SK-N-SH (cell line): ENCODE data around the gene OSBPL2. TPM values are rescaled to one million over a fixed set of nuclear protein-coding genes. Genes with fewer than 3 reads are reported as not detected.

Experiments used
- CTCF ChIA-PET: fragments of 300-600, 350-600 bp; formaldehyde crosslinking; extraction: SDS; loops from one replicate; lab custom pipeline; 2021; lab: Yijun Ruan, JAX
- POLR2A ChIA-PET: fragments of 350-600 bp; sonication (Branson Sonifier 250); formaldehyde crosslinking; extraction: SDS; loops from one replicate; lab custom pipeline; 2020; ENCODE audit warnings: antibody characterized with exemption, inconsistent platforms; lab: Yijun Ruan, JAX
- DNase-seq: peaks from one replicate; pipeline ENCODE4 v3.0.0; 2012
- H2AFZ ChIP-seq: fragments of 200-600 bp; sonication (generic); 2 replicates; pipeline ENCODE4 v1.8.1; 2016; ENCODE audit warnings: antibody characterized with exemption, mild to moderate bottlenecking, low read depth
- H3F3A ChIP-seq: fragments of 200-600 bp; sonication (generic); replicated peaks from 2 replicates; pipeline ENCODE3; 2016; ENCODE audit warnings: antibody characterized with exemption, mild to moderate bottlenecking; ENCODE audit not compliant: insufficient read depth
- H3K27ac ChIP-seq, 2 experiments: fragments of 200-500 bp in 1 of 2; fragments of 200-600 bp in 1 of 2; sonication (Bioruptor generic) in 1 of 2; sonication (generic), shearing (Covaris generic) in 1 of 2; 2 replicates each; pipeline versions ENCODE4 v1.5.1 to v1.6.1; 2014 to 2016; ENCODE audit warnings: low read depth in 2 of 2, inconsistent platforms in 1 of 2, low read length in 1 of 2, mild to moderate bottlenecking in 1 of 2, mixed read lengths in 1 of 2
- H3K27me3 ChIP-seq: fragments of 200-600 bp; sonication (generic), shearing (Covaris generic); 2 replicates; pipeline ENCODE4 v1.6.1; 2016; ENCODE audit warnings: mixed run types; ENCODE audit not compliant: insufficient read depth
- H3K36me3 ChIP-seq, 2 experiments: fragments of 200-500 bp in 1 of 2; fragments of 200-600 bp in 1 of 2; sonication (Bioruptor generic) in 1 of 2; sonication (generic) in 1 of 2; replicated peaks in 1 of 2; 2 replicates each; pipeline versions ENCODE3 to v1.5.1; 2014 to 2016; ENCODE audit warnings: low read length in 1 of 2, mild to moderate bottlenecking in 1 of 2; ENCODE audit not compliant: insufficient read depth in 2 of 2, control insufficient read depth in 1 of 2
- H3K4me1 ChIP-seq, 2 experiments: fragments of 200-500 bp in 1 of 2; fragments of 200-600 bp in 1 of 2; sonication (Bioruptor generic) in 1 of 2; sonication (generic), shearing (Covaris generic) in 1 of 2; 2 replicates each; pipeline versions ENCODE4 v1.5.1 to v1.6.1; 2014 to 2016; ENCODE audit warnings: low read depth in 1 of 2, low read length in 1 of 2, mixed run types in 1 of 2; ENCODE audit not compliant: insufficient read depth in 2 of 2, control insufficient read depth in 1 of 2
- H3K4me2 ChIP-seq: fragments of 200-600 bp; sonication (generic), shearing (Covaris generic); 2 replicates; pipeline ENCODE4 v1.6.1; 2017; ENCODE audit warnings: mixed run types
- H3K4me3 ChIP-seq, 2 experiments: fragments of 200-500 bp in 1 of 2; fragments of 200-600 bp in 1 of 2; sonication (Bioruptor generic) in 1 of 2; sonication (generic), shearing (Covaris generic) in 1 of 2; 2 replicates each; pipeline versions ENCODE4 v1.5.1 to v1.8.1; 2014 to 2016; ENCODE audit warnings: low read depth in 2 of 2, inconsistent platforms in 1 of 2, low read length in 1 of 2, mild to moderate bottlenecking in 1 of 2, mixed read lengths in 1 of 2, moderate library complexity in 1 of 2
- H3K79me2 ChIP-seq: fragments of 200-600 bp; sonication (generic); 2 replicates; pipeline ENCODE4 v1.8.1; 2017; ENCODE audit warnings: mild to moderate bottlenecking; ENCODE audit not compliant: insufficient read depth
- H3K9ac ChIP-seq: fragments of 200-600 bp; sonication (generic); 2 replicates; pipeline ENCODE4 v1.6.1; 2017; ENCODE audit warnings: mixed run types
- H3K9me2 ChIP-seq: fragments of 200-600 bp; sonication (generic); 2 replicates; pipeline ENCODE4 v1.6.1; 2017; ENCODE audit warnings: mixed run types
- H3K9me3 ChIP-seq: fragments of 200-600 bp; sonication (generic); 2 replicates; pipeline ENCODE4 v1.6.1; 2017; ENCODE audit warnings: mixed run types, mild to moderate bottlenecking, moderate library complexity
- H4K20me1 ChIP-seq: fragments of 200-600 bp; sonication (generic); 2 replicates; pipeline ENCODE4 v1.6.1; 2017; ENCODE audit warnings: mild to moderate bottlenecking, mixed run types; ENCODE audit not compliant: insufficient read depth
- CTCF ChIP-seq: fragments of 200-600 bp; sonication (generic); IDR thresholded peaks from 2 replicates; pipeline ENCODE4 v1.6.1; 2017; ENCODE audit warnings: antibody characterized with exemption, mild to moderate bottlenecking, moderate library complexity
- GABPA ChIP-seq: IDR thresholded peaks from 2 replicates; pipeline ENCODE4 v1.4.0; 2012; ENCODE audit warnings: low read depth, mild to moderate bottlenecking
- MEF2A ChIP-seq: IDR thresholded peaks from 2 replicates; pipeline ENCODE4 v1.4.0; 2012; ENCODE audit warnings: low read depth, borderline replicate concordance
- MXI1 ChIP-seq: IDR thresholded peaks from 2 replicates; pipeline ENCODE4 v1.6.1; 2012; ENCODE audit warnings: mild to moderate bottlenecking, low read depth, low read length, improper control_type of control experiment
- NRF1 ChIP-seq: IDR thresholded peaks from 2 replicates; pipeline ENCODE4 v1.6.1; 2012; ENCODE audit warnings: low read depth, mild to moderate bottlenecking, low read length
- REST ChIP-seq: IDR thresholded peaks from 2 replicates; pipeline ENCODE4 v1.6.1; 2012; ENCODE audit warnings: mild to moderate bottlenecking, low read depth, low read length, moderate library complexity
- SMC3 ChIP-seq: IDR thresholded peaks from 2 replicates; pipeline ENCODE4 v1.6.1; 2012; ENCODE audit warnings: low read depth, low read length, improper control_type of control experiment
- TCF12 ChIP-seq: IDR thresholded peaks from 2 replicates; pipeline ENCODE4 v1.4.0; 2012
- USF1 ChIP-seq: IDR thresholded peaks from 2 replicates; pipeline ENCODE4 v1.4.0; 2012; ENCODE audit warnings: low read depth, borderline replicate concordance
- ZBTB33 ChIP-seq: IDR thresholded peaks from 2 replicates; pipeline ENCODE4 v1.4.0; 2012; ENCODE audit warnings: low read depth, borderline replicate concordance
- WGBS: methylation state at CpG from one replicate; pipeline ENCODE4 v1.1.6; 2017; ENCODE audit warnings: low lambda C conversion rate; 5-methylcytosine and 5-hydroxymethylcytosine counted together
- polyA plus RNA-seq, 3 experiments: library from polyadenylated mRNA; depleted of rRNA; stranded (reverse); fragments of >200 nt; gene quantifications; 2 replicates each; pipeline ENCODE4 v1.2.3, GENCODE V29; 2012

The OSBPL2 gene
- polyA plus RNA-seq, 1 of the 3 experiments (the other 2 are of a cell fraction), result 17.7 TPM

- Histone ChIP-seq H4K20me1 (no peaks in the 10 kb centered on the region), H3K9me3 (no peaks in the 10 kb centered on the region), H3K9ac (no peak overlapping the region), H3K27me3 (no peaks in the 10 kb centered on the region), H3K36me3 (peaks cover 22 to 29% of the 10 kb centered on the region in 2 experiments), H2AFZ (no peak overlapping the region), H3K79me2 (no peaks in the 10 kb centered on the region), H3K4me3 (no peak overlapping the region), H3F3A (no peaks in the 10 kb centered on the region), H3K4me2 (no peak overlapping the region), H3K27ac (no peak overlapping the region), H3K9me2 (no peaks in the 10 kb centered on the region), H3K4me1 (no peaks in the 10 kb centered on the region; a peak in 1 of 4 replicates)
- ChIA-PET CTCF (no interaction called here), POLR2A (no interaction called here)
- 92% methylated on average over 14 of the region's 14 CpGs for WGBS
- TF ChIP-seq GABPA (no peak), MEF2A (no peak), MXI1 (no peak), CTCF (no peak), USF1 (no peak), NRF1 (no peak), SMC3 (no peak), REST (no peak), TCF12 (no peak), ZBTB33 (no peak)
- no peak for DNase-seq
Observed at GRCh38 chr20:62269378-62269777, 31.1 kb downstream of the OSBPL2 start.
